H9 (cell line): ENCODE data around the gene EEF2K. TPM values are rescaled to one million over a fixed set of nuclear protein-coding genes. Genes with fewer than 3 reads are reported as not detected.

Experiments
- DNase-seq: peaks from one replicate; pipeline ENCODE4 v3.0.0-alpha.2; 2017
- H2AFZ ChIP-seq: one replicate; pipeline ENCODE4 v1.6.1; 2013; ENCODE audit warnings: mild to moderate bottlenecking, low read length, control low read depth, moderate library complexity
- H2AK5ac ChIP-seq: 2 replicates; pipeline ENCODE4 v1.6.1; 2013; ENCODE audit warnings: low read length, control low read depth, mixed read lengths; ENCODE audit not compliant: insufficient read length
- H2BK120ac ChIP-seq: one replicate; pipeline ENCODE4 v1.6.1; 2013; ENCODE audit warnings: low read depth, mild to moderate bottlenecking, low read length, control low read depth, inconsistent platforms; ENCODE audit not compliant: poor library complexity, severe bottlenecking
- H2BK12ac ChIP-seq: 2 replicates; pipeline ENCODE4 v1.6.1; 2013; ENCODE audit warnings: low read length, control low read depth, mixed read lengths, low read depth; ENCODE audit not compliant: insufficient read length
- H2BK15ac ChIP-seq: 2 replicates; pipeline ENCODE4 v1.6.1; 2013; ENCODE audit warnings: low read depth, low read length, control low read depth
- H2BK20ac ChIP-seq: one replicate; pipeline ENCODE4 v1.6.1; 2013; ENCODE audit warnings: low read depth, mild to moderate bottlenecking, low read length, control low read depth, inconsistent platforms; ENCODE audit not compliant: poor library complexity, severe bottlenecking
- H2BK5ac ChIP-seq: 2 replicates; pipeline ENCODE4 v1.6.1; 2013; ENCODE audit warnings: low read length, control low read depth, mixed read lengths; ENCODE audit not compliant: insufficient read length
- H3K14ac ChIP-seq: 2 replicates; pipeline ENCODE4 v1.6.1; 2013; ENCODE audit warnings: low read length, control low read depth; ENCODE audit not compliant: insufficient read depth
- H3K18ac ChIP-seq: 2 replicates; pipeline ENCODE4 v1.6.1; 2013; ENCODE audit warnings: low read depth, mild to moderate bottlenecking, mixed read lengths, low read length, control low read depth; ENCODE audit not compliant: insufficient read length
- H3K23ac ChIP-seq: 2 replicates; pipeline ENCODE4 v1.6.1; 2013; ENCODE audit warnings: low read length, control low read depth, mixed read lengths, low read depth; ENCODE audit not compliant: insufficient read length
- H3K23me2 ChIP-seq: 2 replicates; pipeline ENCODE4 v1.6.1; 2013; ENCODE audit warnings: low read depth, mild to moderate bottlenecking, mixed read lengths, low read length, control low read depth; ENCODE audit not compliant: insufficient read length, poor library complexity, severe bottlenecking
- H3K27ac ChIP-seq: 2 replicates; pipeline ENCODE4 v1.5.1; 2013; ENCODE audit warnings: low read length, control low read depth, mixed read lengths, low read depth; ENCODE audit not compliant: insufficient read length
- H3K27me3 ChIP-seq: 2 replicates; pipeline ENCODE4 v1.6.1; 2013; ENCODE audit warnings: low read length, control low read depth, inconsistent platforms; ENCODE audit not compliant: insufficient read depth
- H3K4ac ChIP-seq: 2 replicates; pipeline ENCODE4 v1.6.1; 2013; ENCODE audit warnings: low read depth, mild to moderate bottlenecking, control low read depth, inconsistent platforms, low read length, moderate library complexity
- H3K4me1 ChIP-seq: 2 replicates; pipeline ENCODE4 v1.6.1; 2013; ENCODE audit warnings: low read length, control low read depth, inconsistent platforms; ENCODE audit not compliant: insufficient read depth
- H3K4me2 ChIP-seq: 2 replicates; pipeline ENCODE4 v1.6.1; 2013; ENCODE audit warnings: low read length, control low read depth, mixed read lengths; ENCODE audit not compliant: insufficient read length, insufficient read depth
- H3K56ac ChIP-seq: 2 replicates; pipeline ENCODE4 v1.6.1; 2013; ENCODE audit warnings: low read depth, mild to moderate bottlenecking, mixed read lengths, low read length, control low read depth; ENCODE audit not compliant: insufficient read length
- H3K79me1 ChIP-seq: 2 replicates; pipeline ENCODE4 v1.6.1; 2013; ENCODE audit warnings: low read depth, mild to moderate bottlenecking, moderate library complexity, low read length, control low read depth, inconsistent platforms; ENCODE audit not compliant: insufficient read depth, poor library complexity, severe bottlenecking
- H3K79me2 ChIP-seq: 2 replicates; pipeline ENCODE4 v1.6.1; 2013; ENCODE audit warnings: low read length, control low read depth, inconsistent platforms; ENCODE audit not compliant: insufficient read depth
- H3K9ac ChIP-seq: 2 replicates; pipeline ENCODE4 v1.6.1; 2013; ENCODE audit warnings: low read length, control low read depth, mixed read lengths; ENCODE audit not compliant: insufficient read length; ENCODE audit errors: extremely low read depth
- H3K9me3 ChIP-seq: one replicate; pipeline ENCODE4 v1.6.1; 2013; ENCODE audit warnings: low read depth, low read length, inconsistent platforms; ENCODE audit not compliant: control insufficient read depth
- H3T11ph ChIP-seq: one replicate; pipeline ENCODE4 v1.6.1; 2013; ENCODE audit warnings: mild to moderate bottlenecking, low read length, control low read depth, inconsistent platforms
- H4K20me1 ChIP-seq: one replicate; pipeline ENCODE4 v1.6.1; 2013; ENCODE audit not compliant: control insufficient read depth, insufficient read length, insufficient read depth
- H4K5ac ChIP-seq: 2 replicates; pipeline ENCODE4 v1.6.1; 2013; ENCODE audit warnings: low read depth, mild to moderate bottlenecking, mixed read lengths, low read length, control low read depth; ENCODE audit not compliant: insufficient read length
- H4K8ac ChIP-seq: replicated peaks from 2 replicates; pipeline ENCODE4 v1.6.1; 2013; ENCODE audit warnings: low read length, control low read depth, mixed read lengths, low read depth; ENCODE audit not compliant: insufficient read length
- H4K91ac ChIP-seq: 2 replicates; pipeline ENCODE4 v1.6.1; 2013; ENCODE audit warnings: low read depth, mild to moderate bottlenecking, moderate library complexity, mixed read lengths, low read length, control low read depth; ENCODE audit not compliant: insufficient read length
- H3K27ac Mint-ChIP-seq, 3 experiments: 2 replicates in 2 of 3; 3 replicates in 1 of 3; pipeline ENCODE4 v1.8.0; 2020 to 2021; ENCODE audit warnings: mixed read lengths in 3 of 3, mild to moderate bottlenecking in 1 of 3, moderate library complexity in 1 of 3
- H3K27me3 Mint-ChIP-seq: 2 replicates; pipeline ENCODE4 v1.8.0; 2021; ENCODE audit warnings: low read depth, mild to moderate bottlenecking, moderate library complexity, mixed read lengths
- H3K36me3 Mint-ChIP-seq, 3 experiments: 2 replicates in 2 of 3; 3 replicates in 1 of 3; pipeline ENCODE4 v1.8.0; 2020 to 2021; ENCODE audit warnings: low read depth in 3 of 3, mixed read lengths in 3 of 3; ENCODE audit not compliant: insufficient read depth in 1 of 3
- H3K4me1 Mint-ChIP-seq, 2 experiments: 2 replicates each; pipeline ENCODE4 v1.8.0; 2020; ENCODE audit warnings: mixed read lengths in 2 of 2
- H3K4me3 Mint-ChIP-seq, 2 experiments: 2 replicates in 1 of 2; 3 replicates in 1 of 2; pipeline ENCODE4 v1.8.0; 2020 to 2021; ENCODE audit warnings: mild to moderate bottlenecking in 2 of 2, mixed read lengths in 2 of 2, moderate library complexity in 1 of 2
- H3K9me3 Mint-ChIP-seq, 2 experiments: 2 replicates in 1 of 2; 3 replicates in 1 of 2; pipeline ENCODE4 v1.8.0; 2020; ENCODE audit warnings: mild to moderate bottlenecking in 2 of 2, mixed read lengths in 2 of 2, moderate library complexity in 1 of 2
- WGBS: extraction: QIAGEN DNeasy Blood & Tissue Kit; methylation state at CpG from one replicate; pipeline ENCODE4 v1.1.7; 2013; ENCODE audit warnings: missing lambda C conversion rate, low lambda C conversion rate, mixed read lengths; ENCODE audit not compliant: insufficient read length; ENCODE audit errors: extremely low coverage; 5-methylcytosine and 5-hydroxymethylcytosine counted together
- total RNA-seq: library from RNA; stranded (reverse); gene quantifications from 2 replicates; pipeline ENCODE4 v1.2.1, GENCODE V29; 2021
- TF ChIP-seq, protein P1 (sequence below): fragments of 200-600 bp; sonication (generic); conservative IDR thresholded peaks from 3 replicates; pipeline ENCODE4 v1.8.0; 2021; ENCODE audit warnings: antibody characterized with exemption, mild to moderate bottlenecking

The EEF2K gene
- total RNA-seq, 1 experiment from 2014 or later = 20.7 TPM

DNA sequence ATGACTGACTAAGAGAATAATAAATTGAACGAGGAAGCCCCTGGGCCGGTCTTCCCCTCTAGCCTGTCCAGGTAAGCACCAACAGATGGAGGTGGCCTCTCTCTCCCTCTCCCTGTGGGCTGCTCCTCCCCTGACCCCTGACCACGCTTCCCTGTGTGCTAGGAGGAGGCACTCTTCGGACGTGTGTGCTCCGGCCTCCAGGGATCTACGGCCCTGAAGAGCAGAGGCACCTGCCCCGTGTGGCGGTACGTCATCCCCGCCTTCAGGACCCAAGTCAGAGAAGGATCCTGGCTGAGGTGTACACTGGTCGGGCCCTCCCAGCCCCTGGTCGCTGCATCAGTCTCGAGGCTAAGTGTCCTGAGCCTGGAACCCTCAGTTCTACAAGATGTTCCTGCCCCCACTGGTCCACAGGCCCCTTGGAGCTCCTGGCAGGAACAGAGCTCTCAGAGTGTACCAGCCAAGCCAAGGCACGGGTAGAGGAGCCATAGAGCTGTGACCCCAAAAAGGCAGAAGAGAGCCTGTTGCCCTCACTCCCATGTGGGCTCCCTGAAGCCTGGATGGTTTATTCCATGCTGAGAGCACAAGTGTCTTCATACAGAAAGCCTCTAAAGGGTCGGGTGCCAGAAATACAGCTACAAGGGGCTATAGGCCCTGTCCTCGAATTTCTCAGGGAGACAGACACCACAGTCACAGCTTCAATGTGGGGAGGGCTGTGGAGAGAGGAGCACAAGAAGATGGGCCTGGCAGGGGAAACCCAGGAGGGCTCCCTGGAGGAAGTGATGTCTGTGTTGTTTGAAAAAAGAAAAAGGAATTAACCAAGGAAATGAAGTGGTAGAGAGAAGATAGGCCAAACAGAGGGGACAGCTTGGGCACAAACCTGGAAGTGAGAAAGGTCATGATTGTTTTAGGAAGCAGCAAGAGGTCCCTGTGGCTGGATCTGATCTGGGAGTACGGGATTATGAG lies 27.8 kb upstream of the EEF2K start:
- Histone ChIP-seq H4K8ac (no peak overlapping the region), H3K9ac (no peak overlapping the region), H2BK20ac (no peak overlapping the region), H3K4ac (no peak overlapping the region), H3K23ac (no peak overlapping the region), H2BK15ac (no peak overlapping the region), H2AFZ (no peak overlapping the region), H3K23me2 (no peaks in the 10 kb centered on the region), H3K9me3 (no peaks in the 10 kb centered on the region), H3K56ac (no peak overlapping the region), H3K14ac (no peak overlapping the region; the same call in 1 of the 2 replicates), H3K4me2 (no peak overlapping the region), H3K4me1 (no peaks in the 10 kb centered on the region), H4K20me1 (no peaks in the 10 kb centered on the region), H4K91ac (no peak overlapping the region), H2AK5ac (no peak overlapping the region), H4K5ac (no peak overlapping the region), H2BK120ac (no peak overlapping the region), H3T11ph (no peak overlapping the region), H3K79me2 (no peaks in the 10 kb centered on the region), H3K79me1 (no peaks in the 10 kb centered on the region), H3K27ac (no peak overlapping the region), H3K18ac (no peak overlapping the region), H2BK5ac (no peak overlapping the region), H2BK12ac (no peak overlapping the region), H3K27me3 (no peaks in the 10 kb centered on the region)
- no CpG with 5 or more reads among the region's 18 CpGs for WGBS
- no peaks in the 10 kb centered on the region for H3K9me3 Mint-ChIP-seq
- peaks cover 4% of the 10 kb centered on the region for H3K27me3 Mint-ChIP-seq
- no peaks in the 10 kb centered on the region for H3K4me1 Mint-ChIP-seq
- DNase-seq = no peak
- H3K27ac Mint-ChIP-seq = no peak overlapping the region; a peak in 1 of 7 replicates
- TF ChIP-seq, protein P1, sequence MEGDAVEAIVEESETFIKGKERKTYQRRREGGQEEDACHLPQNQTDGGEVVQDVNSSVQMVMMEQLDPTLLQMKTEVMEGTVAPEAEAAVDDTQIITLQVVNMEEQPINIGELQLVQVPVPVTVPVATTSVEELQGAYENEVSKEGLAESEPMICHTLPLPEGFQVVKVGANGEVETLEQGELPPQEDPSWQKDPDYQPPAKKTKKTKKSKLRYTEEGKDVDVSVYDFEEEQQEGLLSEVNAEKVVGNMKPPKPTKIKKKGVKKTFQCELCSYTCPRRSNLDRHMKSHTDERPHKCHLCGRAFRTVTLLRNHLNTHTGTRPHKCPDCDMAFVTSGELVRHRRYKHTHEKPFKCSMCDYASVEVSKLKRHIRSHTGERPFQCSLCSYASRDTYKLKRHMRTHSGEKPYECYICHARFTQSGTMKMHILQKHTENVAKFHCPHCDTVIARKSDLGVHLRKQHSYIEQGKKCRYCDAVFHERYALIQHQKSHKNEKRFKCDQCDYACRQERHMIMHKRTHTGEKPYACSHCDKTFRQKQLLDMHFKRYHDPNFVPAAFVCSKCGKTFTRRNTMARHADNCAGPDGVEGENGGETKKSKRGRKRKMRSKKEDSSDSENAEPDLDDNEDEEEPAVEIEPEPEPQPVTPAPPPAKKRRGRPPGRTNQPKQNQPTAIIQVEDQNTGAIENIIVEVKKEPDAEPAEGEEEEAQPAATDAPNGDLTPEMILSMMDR = no peak
- no peaks in the 10 kb centered on the region for H3K36me3 Mint-ChIP-seq
- no peak overlapping the region for H3K4me3 Mint-ChIP-seq
